GM12878 (cell line): Measurements from ENCODE around the gene INSIG1. TPM values are rescaled to one million over a fixed set of nuclear protein-coding genes. Genes with fewer than 3 reads are reported as not detected.

Source experiments
- ATAC-seq: fragments of 200-7000 bp; cut with Tn5 transposase; 3 replicates; pipeline ENCODE4 v1.9.1; 2020; ENCODE audit warnings: mild to moderate bottlenecking, moderate library complexity
- BruUV-seq: library from RNA; stranded (reverse); fragments of 400-500 nt; replicated peaks from 2 replicates; lab custom pipeline; 2021; lab: Mats Ljungman, UMichigan
- CTCF ChIA-PET: fragments of 300-600 bp; sonication (Branson Sonifier 250); formaldehyde crosslinking; extraction: SDS; loops from one replicate; lab custom pipeline; 2021; ENCODE audit warnings: inconsistent platforms; lab: Yijun Ruan, JAX
- POLR2A ChIA-PET: fragments of 350-600 bp; formaldehyde crosslinking; extraction: SDS; loops from one replicate; lab custom pipeline; 2021; ENCODE audit warnings: inconsistent platforms; lab: Charles Lee
- RAD21 ChIA-PET: fragments of 300-600 bp; sonication (Branson Sonifier 250); formaldehyde crosslinking; loops from one replicate; lab custom pipeline; 2023; ENCODE audit warnings: antibody characterized with exemption; ENCODE audit not compliant: unreplicated experiment; lab: Charles Lee
- SMC1A ChIA-PET: fragments of 300-600 bp; sonication (Branson Sonifier 250); formaldehyde crosslinking; loops from one replicate; lab custom pipeline; 2023; ENCODE audit not compliant: unreplicated experiment, uncharacterized antibody; lab: Charles Lee
- DNase-seq: peaks from one replicate; pipeline ENCODE4 v3.0.0-alpha.2; 2011; ENCODE audit warnings: low read depth, low spot score
- FAIRE-seq: peaks from 3 replicates; lab custom pipeline; 2011; peaks lifted over from hg19 to GRCh38; lab: Jason Lieb, UNC
- H2AFZ ChIP-seq: 2 replicates; pipeline ENCODE4 v1.6.0; 2011; ENCODE audit warnings: low read depth, low read length, control low read depth; ENCODE audit not compliant: control insufficient read depth
- H3K27ac ChIP-seq: 2 replicates; pipeline ENCODE4 v1.5.1; 2011; ENCODE audit warnings: control low read depth; ENCODE audit not compliant: control insufficient read depth, insufficient read depth
- H3K27me3 ChIP-seq, 2 experiments: replicated peaks in 1 of 2; 2 replicates each; pipeline versions ENCODE4 v1.6.0 to v1.6.1; 2011; ENCODE audit warnings: low read length in 1 of 2; ENCODE audit not compliant: control insufficient read depth in 2 of 2, insufficient read depth in 2 of 2
- H3K36me3 ChIP-seq, 2 experiments: 2 replicates each; pipeline ENCODE4 v1.5.1; 2011; ENCODE audit warnings: low read length in 1 of 2; ENCODE audit not compliant: control insufficient read depth in 2 of 2, insufficient read depth in 2 of 2
- H3K4me1 ChIP-seq: 2 replicates; pipeline ENCODE4 v1.6.1; 2011; ENCODE audit warnings: mild to moderate bottlenecking, low read length, moderate library complexity, mixed read lengths; ENCODE audit not compliant: control insufficient read depth, insufficient read depth
- H3K4me2 ChIP-seq: 2 replicates; pipeline ENCODE4 v1.6.0; 2011; ENCODE audit warnings: control low read depth; ENCODE audit not compliant: control insufficient read depth, insufficient read depth
- H3K4me3 ChIP-seq: fragments of 200-600 bp; sonication (generic); 2 replicates; pipeline ENCODE4 v1.5.1; 2016
- H3K79me2 ChIP-seq: 2 replicates; pipeline ENCODE4 v1.6.0; 2011; ENCODE audit warnings: low read length; ENCODE audit not compliant: control insufficient read depth, insufficient read depth
- H3K9ac ChIP-seq: 2 replicates; pipeline ENCODE4 v1.8.0; 2011; ENCODE audit warnings: low read length, control low read depth, mixed read lengths; ENCODE audit not compliant: control insufficient read depth, insufficient read depth
- H3K9me3 ChIP-seq: replicated peaks from 3 replicates; pipeline ENCODE4 v1.5.1; 2011; ENCODE audit warnings: mild to moderate bottlenecking, low read length; ENCODE audit not compliant: control insufficient read depth, insufficient read depth
- H4K20me1 ChIP-seq: 2 replicates; pipeline ENCODE4 v1.6.0; 2011; ENCODE audit not compliant: control insufficient read depth, insufficient read depth
- BHLHE40 ChIP-seq, 2 experiments: fragments of 450-650 bp in 1 of 2; IDR thresholded peaks; 2 replicates each; pipeline ENCODE4 v1.6.1; 2011 to 2017; ENCODE audit warnings: low read depth in 2 of 2, borderline replicate concordance in 1 of 2, improper control_type of control experiment in 1 of 2, low read length in 1 of 2, mild to moderate bottlenecking in 1 of 2
- BRCA1 ChIP-seq: IDR thresholded peaks from 2 replicates; pipeline ENCODE4 v1.6.1; 2011; ENCODE audit warnings: low read depth, low read length, improper control_type of control experiment
- CHD1 ChIP-seq: IDR thresholded peaks from 2 replicates; pipeline ENCODE4 v1.6.1; 2012; ENCODE audit warnings: low read depth, low read length, improper control_type of control experiment
- GATAD2B ChIP-seq: fragments of 450-650 bp; conservative IDR thresholded peaks from 2 replicates; pipeline ENCODE4 v1.6.1; 2017; ENCODE audit warnings: low read depth, mild to moderate bottlenecking, moderate library complexity
- NFIC ChIP-seq: IDR thresholded peaks from 2 replicates; pipeline ENCODE4 v1.6.1; 2012; ENCODE audit warnings: low read depth, mild to moderate bottlenecking, inconsistent platforms, low read length, moderate library complexity
- NR2C1 ChIP-seq: fragments of 450-650 bp; IDR thresholded peaks from 2 replicates; pipeline ENCODE4 v1.6.1; 2017; ENCODE audit warnings: antibody characterized with exemption, mild to moderate bottlenecking, moderate library complexity
- TARDBP ChIP-seq: IDR thresholded peaks from 2 replicates; pipeline ENCODE4 v1.6.1; 2016; ENCODE audit warnings: borderline replicate concordance
- ZBTB11 ChIP-seq: fragments of 450-650 bp; formaldehyde crosslinking; IDR thresholded peaks from 2 replicates; pipeline ENCODE4 v1.5.0; 2022; ENCODE audit warnings: mild to moderate bottlenecking, missing genetic modification characterization
- ZNF384 ChIP-seq: IDR thresholded peaks from 2 replicates; pipeline ENCODE4 v1.6.1; 2012; ENCODE audit warnings: low read depth, mild to moderate bottlenecking, low read length, improper control_type of control experiment, borderline replicate concordance
- WGBS: methylation state at CpG from one replicate; pipeline ENCODE4 v1.1.6; 2016; ENCODE audit warnings: low lambda C conversion rate; ENCODE audit not compliant: insufficient replicate concordance, insufficient coverage; ENCODE audit errors: missing lambda C conversion rate; 5-methylcytosine and 5-hydroxymethylcytosine counted together
- in situ Hi-C: fragments of 300-500 bp; cut with MboI; formaldehyde crosslinking; loops from 9 replicates; pipeline ENCODE4 v1.14.3; 2018; ENCODE audit warnings: mixed read lengths
- intact Hi-C: fragments of 100-400 bp; cut with micrococcal nuclease; formaldehyde crosslinking; loops from one replicate; pipeline ENCODE4 v1.14.2; 2022; ENCODE audit not compliant: unreplicated experiment
- polyA plus RNA-seq, 11 experiments: library from polyadenylated mRNA; depleted of rRNA in 4 of 11; unstranded in 6 of 11; stranded (reverse) in 5 of 11; fragments of >200 nt; fragmentation: Nextera tagmentation in 4 of 11; fragmentation: Illumina TruSeq in 1 of 11; extraction: Ambion mirVana in 4 of 11; extraction: Trizol in 1 of 11; gene quantifications; 1 replicate in 1 of 11; 2 replicates in 10 of 11; pipeline versions ENCODE4 v1.2.1 to v1.2.3, GENCODE V29; 2011 to 2016; ENCODE audit warnings: inconsistent platforms in 2 of 11, missing spikeins in 2 of 11, low read depth in 1 of 11
- total RNA-seq, 4 experiments: library from RNA; depleted of rRNA in 3 of 4; stranded (reverse); fragments of >200 nt in 3 of 4; fragmentation: Illumina TruSeq in 1 of 4; extraction: Trizol in 1 of 4; gene quantifications; 2 replicates each; pipeline versions ENCODE4 v1.2.1 to v1.2.3, GENCODE V29; 2013 to 2021
- TF ChIP-seq, protein P1 (sequence below): fragments of 450-650 bp; conservative IDR thresholded peaks from 2 replicates; pipeline ENCODE4 v1.6.1; 2017; ENCODE audit warnings: mild to moderate bottlenecking, moderate library complexity

INSIG1 gene
- total and polyA plus RNA-seq, 10 of the 15 experiments (the other 5 are each of a cell fraction or from before 2014, with no cell fraction given): 29.6 to 168 (median 91.1) TPM

- no peak overlapping the region for H3K27ac ChIP-seq
- no peak overlapping the region for H3K9ac ChIP-seq
- no peaks in the 10 kb centered on the region for H3K36me3 ChIP-seq
- no peak overlapping the region for H2AFZ ChIP-seq
- DNase-seq: no peak
- ChIA-PET RAD21 (no interaction called here), SMC1A (no interaction called here), CTCF (no interaction called here), POLR2A (no interaction called here)
- TF ChIP-seq BRCA1 (no peak), CHD1 (no peak), NR2C1 (no peak), GATAD2B (no peak), TARDBP (no peak), BHLHE40 (IDR thresholded peaks at IDR 0.05; ENCODE audit: borderline replicate concordance in 1 of 2, low read depth in 2 of 2, low read length in 1 of 2) (no peak), ZBTB11 (CRISPR knock-in tag) (no peak), ZNF384 (no peak), NFIC (no peak)
- TF ChIP-seq, protein P1, sequence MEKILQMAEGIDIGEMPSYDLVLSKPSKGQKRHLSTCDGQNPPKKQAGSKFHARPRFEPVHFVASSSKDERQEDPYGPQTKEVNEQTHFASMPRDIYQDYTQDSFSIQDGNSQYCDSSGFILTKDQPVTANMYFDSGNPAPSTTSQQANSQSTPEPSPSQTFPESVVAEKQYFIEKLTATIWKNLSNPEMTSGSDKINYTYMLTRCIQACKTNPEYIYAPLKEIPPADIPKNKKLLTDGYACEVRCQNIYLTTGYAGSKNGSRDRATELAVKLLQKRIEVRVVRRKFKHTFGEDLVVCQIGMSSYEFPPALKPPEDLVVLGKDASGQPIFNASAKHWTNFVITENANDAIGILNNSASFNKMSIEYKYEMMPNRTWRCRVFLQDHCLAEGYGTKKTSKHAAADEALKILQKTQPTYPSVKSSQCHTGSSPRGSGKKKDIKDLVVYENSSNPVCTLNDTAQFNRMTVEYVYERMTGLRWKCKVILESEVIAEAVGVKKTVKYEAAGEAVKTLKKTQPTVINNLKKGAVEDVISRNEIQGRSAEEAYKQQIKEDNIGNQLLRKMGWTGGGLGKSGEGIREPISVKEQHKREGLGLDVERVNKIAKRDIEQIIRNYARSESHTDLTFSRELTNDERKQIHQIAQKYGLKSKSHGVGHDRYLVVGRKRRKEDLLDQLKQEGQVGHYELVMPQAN: no peak
- BruUV-seq: no TSS peak
- FAIRE-seq: no peak
- intact Hi-C loops (no loop called here), in situ Hi-C loops (no loop called here)
- WGBS: 27% methylated on average over 13 of the region's 13 CpGs
- H3K79me2 ChIP-seq: no peaks in the 10 kb centered on the region
- no peak overlapping the region for H3K4me2 ChIP-seq
- no peak for ATAC-seq
- H4K20me1 ChIP-seq: no peaks in the 10 kb centered on the region
- no peak overlapping the region for H3K4me3 ChIP-seq
- no peaks in the 10 kb centered on the region for H3K4me1 ChIP-seq
- H3K27me3 ChIP-seq: no peaks in the 10 kb centered on the region; a peak in 1 of 4 replicates
- no peaks in the 10 kb centered on the region for H3K9me3 ChIP-seq
Measured at GRCh38 chr7:155259866-155260497, 37.7 kb upstream of the INSIG1 start.
